Activated T-helper 17 cell treated with anti-CD3 and anti-CD28 coated beads, Interleukin-2, amount 50 U/mL, for 72 hours (primary cell): Measurements from ENCODE around the gene NPIPB8. TPM values are rescaled to one million over a fixed set of nuclear protein-coding genes. Genes with fewer than 3 reads are reported as not detected.
"Not testable (repeated sequence)": the region's sequence is repeated elsewhere in the genome, so short reads cannot be mapped to it uniquely, and the experiment has no call there.

ENCODE experiments used
- ATAC-seq: fragments of 150-1000 bp; cut with Tn5 transposase; replicated peaks from 2 replicates; pipeline ENCODE4 v1.10.0; 2021; ENCODE audit warnings: mild to moderate bottlenecking, moderate library complexity
- H3K27ac Mint-ChIP-seq: one replicate; pipeline ENCODE4 v1.8.0; 2022; ENCODE audit warnings: mixed read lengths
- H3K27me3 Mint-ChIP-seq: one replicate; pipeline ENCODE4 v1.8.0; 2022; ENCODE audit warnings: mixed read lengths
- H3K36me3 Mint-ChIP-seq: one replicate; pipeline ENCODE4 v1.8.0; 2022; ENCODE audit warnings: low read depth, mild to moderate bottlenecking, mixed read lengths
- H3K4me1 Mint-ChIP-seq: one replicate; pipeline ENCODE4 v1.8.0; 2022; ENCODE audit warnings: mixed read lengths
- H3K4me3 Mint-ChIP-seq: one replicate; pipeline ENCODE4 v1.8.0; 2022; ENCODE audit warnings: mild to moderate bottlenecking, mixed read lengths
- H3K9me3 Mint-ChIP-seq: one replicate; pipeline ENCODE4 v1.8.0; 2022; ENCODE audit warnings: mixed read lengths
- total RNA-seq, 2 donors: library from RNA; stranded (reverse); gene quantifications; one replicate each; pipeline ENCODE4 v1.2.3, GENCODE V29; 2022

Gene NPIPB8
- total RNA-seq, 2 donors from 2014 or later = not detected

- not testable (repeated sequence) for H3K9me3 Mint-ChIP-seq, H3K4me3 Mint-ChIP-seq, H3K4me1 Mint-ChIP-seq, H3K27ac Mint-ChIP-seq, H3K27me3 Mint-ChIP-seq, H3K36me3 Mint-ChIP-seq
- ATAC-seq = peak; percentile 94
Measured at GRCh38 chr16:28612359-28613280, 25.2 kb upstream of the NPIPB8 start.

DNA sequence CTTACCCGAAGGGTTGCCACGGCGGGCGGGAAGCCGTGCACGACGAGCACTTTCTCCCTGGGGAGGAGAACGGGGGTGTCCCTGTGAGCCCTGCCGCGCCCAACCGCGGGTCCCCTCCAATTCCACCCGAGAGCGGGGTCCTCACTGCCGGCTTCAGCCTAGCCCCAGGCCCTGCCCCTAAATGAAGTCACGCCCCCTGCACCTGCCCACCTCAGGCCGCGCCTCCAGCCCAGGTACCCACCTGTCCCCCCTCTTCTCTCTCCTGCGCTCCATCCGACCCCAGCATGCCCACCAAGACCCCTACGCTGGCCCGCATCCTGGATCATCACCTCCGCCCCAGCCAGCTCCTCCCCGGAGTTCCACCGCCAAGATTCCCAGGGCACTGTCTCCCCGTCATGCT lies 24.0 kb upstream of the NPIPB8 start:
- H3K4me1 Mint-ChIP-seq, H3K9me3 Mint-ChIP-seq, H3K4me3 Mint-ChIP-seq, H3K27me3 Mint-ChIP-seq, H3K27ac Mint-ChIP-seq, ATAC-seq: not testable (repeated sequence)
- H3K36me3 Mint-ChIP-seq = peaks cover 20% of the 10 kb centered on the region

- ATAC-seq, H3K27me3 Mint-ChIP-seq, H3K4me3 Mint-ChIP-seq, H3K9me3 Mint-ChIP-seq, H3K4me1 Mint-ChIP-seq, H3K27ac Mint-ChIP-seq: not testable (repeated sequence)
- peaks cover 25% of the 10 kb centered on the region for H3K36me3 Mint-ChIP-seq
Measured at GRCh38 chr16:28614561-28614960, 23.3 kb upstream of the NPIPB8 start.

DNA sequence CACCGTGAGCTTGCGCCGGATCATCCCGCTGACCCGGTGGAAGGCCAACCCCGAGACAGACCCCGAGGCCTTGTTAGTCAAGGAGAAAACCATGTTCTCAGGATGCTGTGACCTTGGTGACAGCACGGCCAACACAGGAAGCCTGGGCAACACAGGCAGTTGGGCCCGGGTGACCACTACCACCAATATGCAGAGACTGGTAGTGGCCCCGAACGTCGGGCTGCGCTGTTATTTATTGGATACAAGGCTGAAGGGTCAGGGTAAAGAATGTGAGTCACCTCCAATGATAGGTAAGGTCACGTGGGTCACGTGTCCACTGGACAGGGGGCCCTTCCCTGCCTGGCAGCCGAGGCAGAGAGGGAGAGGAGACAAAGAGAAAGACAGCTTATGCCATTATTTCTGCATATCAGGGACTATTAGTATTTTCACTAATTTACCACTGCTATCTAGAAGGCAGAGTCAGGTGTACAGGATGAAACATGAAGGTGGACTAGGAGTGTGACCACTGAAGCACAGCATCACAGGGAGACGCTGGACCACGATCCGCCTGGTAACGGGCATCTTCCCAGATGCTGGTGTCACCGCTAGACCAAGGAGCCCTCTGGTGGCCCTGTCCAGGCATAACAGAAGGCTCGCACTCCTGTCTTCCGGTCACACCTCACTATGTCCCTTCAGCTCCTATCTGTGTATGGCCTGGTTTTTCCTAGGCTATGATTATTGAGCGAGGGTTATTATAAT lies 22.2 kb upstream of the NPIPB8 start:
- H3K4me1 Mint-ChIP-seq, H3K4me3 Mint-ChIP-seq, H3K9me3 Mint-ChIP-seq, H3K27me3 Mint-ChIP-seq, H3K27ac Mint-ChIP-seq, ATAC-seq: not testable (repeated sequence)
- H3K36me3 Mint-ChIP-seq = peaks cover 35% of the 10 kb centered on the region

DNA sequence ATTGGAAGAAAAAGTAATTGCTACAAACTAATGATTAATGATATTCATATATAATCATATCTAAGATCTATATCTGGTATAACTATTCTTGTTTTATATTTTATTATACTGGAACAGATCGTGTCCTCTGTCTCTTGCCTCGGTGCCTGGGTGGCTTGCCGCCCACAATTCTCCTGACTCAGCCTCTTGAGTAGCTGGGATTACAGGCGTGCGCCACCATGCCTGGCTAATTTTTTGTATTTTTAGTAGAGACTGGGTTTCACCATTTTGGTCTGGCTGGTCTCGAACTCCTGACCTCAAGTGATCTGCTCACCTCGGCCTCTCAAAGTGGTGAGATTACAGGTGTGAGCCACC lies 21.7 kb upstream of the NPIPB8 start:
- not testable (repeated sequence) for H3K27ac Mint-ChIP-seq, H3K4me1 Mint-ChIP-seq, H3K9me3 Mint-ChIP-seq, H3K27me3 Mint-ChIP-seq, ATAC-seq, H3K4me3 Mint-ChIP-seq
- H3K36me3 Mint-ChIP-seq = peaks cover 40% of the 10 kb centered on the region

- Mint-ChIP-seq H3K4me1 (no peaks in the 10 kb centered on the region), H3K27ac (no peak overlapping the region), H3K36me3 (peaks cover 41% of the 10 kb centered on the region), H3K27me3 (no peaks in the 10 kb centered on the region), H3K9me3 (no peaks in the 10 kb centered on the region), H3K4me3 (no peak overlapping the region)
- no peak for ATAC-seq
Measured at GRCh38 chr16:28616636-28617035, 21.2 kb upstream of the NPIPB8 start.

DNA sequence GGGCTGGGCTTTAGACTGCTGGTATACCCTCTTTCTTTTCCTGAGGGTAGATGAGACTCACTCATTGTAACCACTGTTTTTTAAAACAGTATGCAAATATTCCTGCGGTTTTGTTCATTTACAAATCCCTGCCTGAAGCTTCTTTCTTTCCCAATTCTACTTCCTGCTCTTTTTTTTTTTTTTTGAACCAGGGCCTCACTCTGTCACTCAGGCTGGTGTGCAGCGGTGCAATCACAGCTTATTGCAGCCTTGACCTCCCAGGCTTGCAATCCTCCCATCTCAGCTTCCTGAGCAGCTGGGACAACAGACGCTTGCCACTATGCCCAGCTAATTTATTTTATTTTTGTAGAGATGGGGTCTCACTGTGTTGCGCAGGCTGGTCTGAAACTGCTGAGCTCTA lies 20.0 kb upstream of the NPIPB8 start:
- Mint-ChIP-seq H3K9me3 (no peaks in the 10 kb centered on the region), H3K36me3 (peaks cover 41% of the 10 kb centered on the region), H3K4me3 (no peak overlapping the region), H3K27me3 (no peaks in the 10 kb centered on the region), H3K4me1 (peaks cover 5% of the 10 kb centered on the region), H3K27ac (no peak overlapping the region)
- ATAC-seq = no peak

GRCh38 chr16:28620316-28620715 lies 17.5 kb upstream of the NPIPB8 start:
- not testable (repeated sequence) for H3K4me1 Mint-ChIP-seq, H3K27me3 Mint-ChIP-seq, H3K4me3 Mint-ChIP-seq, ATAC-seq, H3K9me3 Mint-ChIP-seq, H3K27ac Mint-ChIP-seq
- H3K36me3 Mint-ChIP-seq = peaks cover 41% of the 10 kb centered on the region

DNA sequence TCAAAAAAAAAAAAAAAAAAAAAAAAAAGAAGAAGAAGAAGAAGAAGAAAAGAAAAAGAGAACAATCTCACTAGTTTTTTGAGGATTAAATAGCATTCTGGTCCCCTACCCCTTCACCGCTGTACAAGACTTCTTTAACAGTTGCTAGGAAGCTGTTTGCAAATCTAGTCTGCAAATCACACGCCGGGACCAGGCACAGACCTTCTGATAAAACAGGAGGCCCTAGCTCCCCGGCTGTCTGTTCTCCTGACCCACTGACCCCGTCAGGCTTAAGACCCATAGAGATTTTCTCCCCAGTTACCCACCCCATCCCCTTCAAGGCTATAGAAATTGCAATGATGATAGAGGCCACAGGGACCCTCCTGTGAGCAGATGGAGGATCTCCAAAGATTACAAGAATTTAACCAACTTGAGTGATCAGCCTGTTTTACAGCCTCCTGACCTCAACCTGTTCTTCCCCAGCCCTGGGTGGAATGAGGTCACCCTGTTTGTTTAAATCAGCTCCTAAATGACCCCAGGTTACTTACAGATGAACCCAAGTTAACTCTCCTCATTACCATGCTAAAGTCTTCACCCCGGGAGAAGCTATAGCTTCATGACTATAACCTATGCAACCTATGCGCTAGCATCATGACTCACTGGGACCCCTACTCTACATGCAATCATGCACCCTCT lies 16.2 kb upstream of the NPIPB8 start:
- H3K27me3 Mint-ChIP-seq = no peaks in the 10 kb centered on the region
- H3K9me3 Mint-ChIP-seq = no peaks in the 10 kb centered on the region
- peaks cover 5% of the 10 kb centered on the region for H3K4me1 Mint-ChIP-seq
- ATAC-seq = no peak
- H3K4me3 Mint-ChIP-seq = peak overlapping the region; percentile 80
- H3K36me3 Mint-ChIP-seq = peaks cover 41% of the 10 kb centered on the region
- H3K27ac Mint-ChIP-seq = no peak overlapping the region

DNA sequence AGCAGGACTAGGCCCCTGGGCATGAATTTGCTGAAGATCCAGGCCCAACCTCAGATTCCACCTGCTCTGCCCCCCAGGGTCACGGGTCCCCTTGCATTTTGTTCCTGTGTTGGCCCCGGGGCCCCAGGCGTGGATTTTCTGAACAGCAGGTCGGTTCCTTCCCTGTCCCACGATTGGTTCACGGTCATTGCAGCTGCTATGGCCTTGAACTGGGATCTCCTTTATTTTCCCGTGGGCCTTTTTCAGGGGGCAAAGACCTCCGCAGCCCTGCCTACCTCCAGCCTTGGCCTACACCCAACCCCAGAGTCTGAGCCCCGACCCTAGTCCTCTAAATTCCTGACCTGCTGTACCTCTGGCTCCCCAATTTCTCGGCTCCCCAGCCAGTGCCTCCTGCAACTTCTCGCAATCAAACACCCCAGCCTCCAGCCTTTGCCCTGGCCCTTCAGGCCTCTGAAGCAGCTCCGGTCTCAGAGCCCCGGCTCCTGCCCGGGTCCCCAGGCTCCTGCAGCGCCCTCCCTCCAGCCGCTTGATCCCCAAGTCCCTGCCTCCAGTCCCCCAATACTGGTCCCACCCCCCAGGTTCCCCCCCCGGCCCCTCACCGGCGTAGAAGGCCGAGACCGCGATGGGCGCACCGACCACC lies 15.2 kb upstream of the NPIPB8 start:
- H3K27me3 Mint-ChIP-seq, H3K4me1 Mint-ChIP-seq, H3K9me3 Mint-ChIP-seq: not testable (repeated sequence)
- H3K27ac Mint-ChIP-seq = peak overlapping the region; percentile 71
- peak; percentile 28 for ATAC-seq
- H3K36me3 Mint-ChIP-seq = peaks cover 34% of the 10 kb centered on the region
- H3K4me3 Mint-ChIP-seq = peak overlapping the region; percentile 80

DNA sequence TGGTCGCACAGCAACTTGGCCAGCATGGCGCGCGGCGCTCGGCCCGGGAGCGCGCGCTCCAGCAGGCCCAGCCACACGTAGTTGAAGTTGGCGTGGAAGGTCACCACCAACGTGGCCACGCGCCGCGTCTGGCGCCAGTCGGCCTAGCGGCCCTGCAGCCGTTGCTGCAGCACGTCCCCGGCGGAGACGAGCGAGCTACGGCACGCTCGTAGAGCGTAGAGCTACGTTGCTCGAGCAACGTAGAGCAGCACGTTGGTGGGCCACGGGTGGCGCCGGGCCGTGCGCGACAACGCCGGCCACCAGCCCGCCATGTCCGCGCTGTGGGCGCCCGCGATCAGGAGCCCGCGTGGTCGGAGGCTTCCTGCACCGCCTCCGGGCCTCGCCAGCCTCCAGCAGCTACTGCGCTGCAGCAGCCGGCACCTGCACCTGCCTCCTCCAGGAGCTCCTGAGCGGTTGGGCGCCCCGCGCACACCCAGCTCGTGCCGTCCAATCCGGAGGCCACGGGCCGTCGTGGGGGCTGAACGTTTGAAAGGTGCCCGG lies 14.6 kb upstream of the NPIPB8 start:
- Mint-ChIP-seq H3K36me3 (peaks cover 28% of the 10 kb centered on the region), H3K27ac (peak overlapping the region; percentile 71), H3K4me1 (peaks cover 5% of the 10 kb centered on the region), H3K9me3 (no peaks in the 10 kb centered on the region), H3K27me3 (no peaks in the 10 kb centered on the region), H3K4me3 (peak overlapping the region; percentile 80)
- peak; percentile 90 for ATAC-seq

DNA sequence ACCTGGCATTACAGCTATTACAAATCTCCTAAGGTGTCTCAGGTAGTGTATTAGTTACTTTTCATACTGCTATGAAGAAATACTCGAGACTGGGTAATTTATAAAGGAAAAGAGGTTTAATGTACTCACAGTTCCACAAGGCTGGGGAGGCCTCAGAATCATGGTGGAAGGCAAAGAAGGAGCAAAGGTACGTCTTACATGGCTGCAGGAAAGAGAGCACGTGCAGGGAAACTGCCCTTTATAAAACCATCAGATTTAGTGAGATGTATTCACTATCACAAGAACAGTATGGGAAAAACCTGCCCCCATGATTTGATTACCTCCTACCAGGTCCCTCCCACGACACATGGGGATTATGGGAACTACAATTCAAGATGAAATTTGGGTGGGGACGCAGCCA lies 7.0 kb upstream of the NPIPB8 start:
- H3K9me3 Mint-ChIP-seq, ATAC-seq, H3K36me3 Mint-ChIP-seq, H3K27ac Mint-ChIP-seq, H3K4me3 Mint-ChIP-seq, H3K4me1 Mint-ChIP-seq, H3K27me3 Mint-ChIP-seq: not testable (repeated sequence)

DNA sequence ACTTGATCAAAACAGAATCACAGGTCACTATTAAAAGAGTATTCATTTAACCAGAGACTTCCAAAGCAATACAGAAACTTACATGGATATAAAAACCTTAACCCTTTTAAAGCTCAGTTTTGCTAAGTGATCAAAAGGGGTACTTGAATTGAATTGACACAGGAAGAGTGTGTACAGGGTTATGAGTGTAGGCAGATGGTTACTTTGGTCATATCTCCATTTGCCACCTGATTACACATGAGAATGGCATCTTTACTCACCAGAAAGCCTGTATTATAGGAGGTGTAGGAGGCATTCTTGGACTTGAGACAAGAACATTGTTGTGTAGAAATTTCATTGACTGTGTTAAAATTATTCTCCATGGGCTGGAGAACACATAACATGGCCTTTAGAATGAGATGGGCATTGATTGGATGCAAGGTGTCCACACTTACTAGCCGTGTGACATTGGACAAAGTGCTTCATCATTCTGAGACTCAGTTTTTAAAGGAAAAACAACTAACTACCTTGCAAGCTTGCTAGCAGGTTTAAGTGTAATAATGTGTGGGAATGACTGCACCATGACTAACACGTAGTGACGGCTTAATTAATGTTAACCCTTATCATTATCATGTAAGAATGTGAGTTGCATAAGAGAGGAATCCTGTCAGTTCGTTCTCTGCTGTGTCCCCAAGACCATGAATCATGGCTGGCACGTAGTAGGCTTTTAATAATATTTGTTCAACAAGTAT lies 1.6 kb upstream of the NPIPB8 start:
- not testable (repeated sequence) for H3K9me3 Mint-ChIP-seq, H3K36me3 Mint-ChIP-seq, H3K27me3 Mint-ChIP-seq, H3K4me3 Mint-ChIP-seq, H3K4me1 Mint-ChIP-seq, ATAC-seq, H3K27ac Mint-ChIP-seq

GRCh38 chr16:28638359-28638758 lies 494 bp downstream of the NPIPB8 start:
- H3K27ac Mint-ChIP-seq, H3K27me3 Mint-ChIP-seq: not testable (repeated sequence)

More at GRCh38 chr16:28638359-28638758, 494 bp downstream of the NPIPB8 start:
- not testable (repeated sequence) for ATAC-seq, H3K36me3 Mint-ChIP-seq, H3K4me3 Mint-ChIP-seq, H3K4me1 Mint-ChIP-seq, H3K9me3 Mint-ChIP-seq
